HG03378 (cell line): ENCODE results near the gene TAGLN2.

ENCODE experiments used
- ATAC-seq: cut with Tn5 transposase; IDR thresholded peaks from one replicate; pipeline ENCODE4 v1.9.1; 2021; ENCODE audit warnings: mild to moderate bottlenecking, moderate library complexity; ENCODE audit not compliant: unreplicated experiment

TAGLN2 gene

GRCh38 chr1:159922511-159923202 is 2.6 kb downstream of the TAGLN2 start:
- peak; percentile 0 for ATAC-seq

GRCh38 chr1:159921700-159922504 is 3.4 kb downstream of the TAGLN2 start:
- no peak for ATAC-seq

GRCh38 chr1:159921251-159921650 is 4.1 kb downstream of the TAGLN2 start:
- ATAC-seq = peak; percentile 41

GRCh38 chr1:159920651-159921050 is 4.7 kb downstream of the TAGLN2 start:
- no peak for ATAC-seq

- ATAC-seq = no peak
These were observed 5.1 kb downstream of the TAGLN2 start for GRCh38 chr1:159920202-159920601.

GRCh38 chr1:159919236-159919865 is 6.0 kb downstream of the TAGLN2 start:
- no peak for ATAC-seq

GRCh38 chr1:159918352-159919200 is 6.7 kb downstream of the TAGLN2 start:
- ATAC-seq = no peak

- ATAC-seq = no peak
These were observed 7.6 kb downstream of the TAGLN2 start for GRCh38 chr1:159917533-159918351.

GRCh38 chr1:159916242-159917051 is 8.9 kb downstream of the TAGLN2 start:
- no peak for ATAC-seq

GRCh38 chr1:159915571-159916241 is 9.6 kb downstream of the TAGLN2 start:
- ATAC-seq = no peak

- ATAC-seq = no peak
These were observed 10.9 kb downstream of the TAGLN2 start for GRCh38 chr1:159914252-159915018.

GRCh38 chr1:159913451-159914192 is 11.7 kb downstream of the TAGLN2 start:
- ATAC-seq = no peak

- no peak for ATAC-seq
These were observed 13.8 kb downstream of the TAGLN2 start for GRCh38 chr1:159911326-159912070.

- no peak for ATAC-seq
These were observed 17.0 kb downstream of the TAGLN2 start for GRCh38 chr1:159908031-159908940.

- no peak for ATAC-seq
These were observed 18.3 kb downstream of the TAGLN2 start for GRCh38 chr1:159906960-159907359.
